C1 segment of cervical spinal cord (tissue), 14 donors: ENCODE data around the gene RHEBL1.

Experiments used
- DNase-seq, 14 donors: peaks; one replicate each; lab custom pipeline; 2025; lab: John Stamatoyannopoulos, UW

The RHEBL1 gene, protein sequence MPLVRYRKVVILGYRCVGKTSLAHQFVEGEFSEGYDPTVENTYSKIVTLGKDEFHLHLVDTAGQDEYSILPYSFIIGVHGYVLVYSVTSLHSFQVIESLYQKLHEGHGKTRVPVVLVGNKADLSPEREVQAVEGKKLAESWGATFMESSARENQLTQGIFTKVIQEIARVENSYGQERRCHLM

DNA sequence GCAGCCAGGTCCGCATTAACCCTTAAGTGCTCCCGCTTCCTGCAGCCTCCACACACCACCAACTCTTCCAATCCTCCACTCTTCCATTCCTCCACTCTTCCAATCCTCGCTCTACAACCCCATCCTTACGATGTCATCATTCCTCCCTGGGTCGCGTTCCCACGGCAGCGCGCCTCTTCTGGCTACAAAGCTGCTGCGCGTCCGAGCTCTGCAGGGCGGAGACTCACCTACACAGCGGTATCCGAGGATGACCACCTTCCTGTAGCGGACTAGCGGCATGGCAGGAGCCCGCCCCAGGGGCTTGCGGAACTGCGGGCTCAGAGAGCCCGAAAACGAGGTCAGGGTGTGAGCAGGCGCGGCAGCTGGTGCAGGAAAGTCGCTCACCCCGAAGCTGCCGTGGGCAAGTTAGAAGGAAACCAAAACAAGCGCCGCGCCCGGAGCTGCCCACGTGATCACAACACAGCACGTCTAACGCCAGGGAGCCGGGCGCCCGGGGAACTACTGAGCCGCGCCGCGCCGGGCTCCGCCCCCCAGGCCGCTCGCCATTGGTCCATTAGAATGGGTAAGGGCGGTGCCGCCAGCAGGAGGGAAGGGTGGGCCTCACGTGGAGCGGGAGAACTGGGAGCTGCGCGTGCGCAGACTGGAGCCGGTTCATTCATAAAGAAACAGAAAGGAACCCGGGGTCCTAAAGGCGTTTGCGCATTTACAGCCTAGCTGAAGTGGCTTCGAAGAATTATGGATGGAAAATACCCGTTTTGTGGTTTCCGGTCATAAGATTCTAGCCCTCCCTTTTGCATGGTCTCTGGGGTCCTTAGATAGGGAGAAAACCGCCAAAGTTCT, at the start of gene RHEBL1:
Gene RHEBL1 (minus strand): TSS at position 473 of the 840 bp plus-strand sequence. CDS start 194 bp downstream, at position 279.
- DNase-seq: peak; percentile 51 to 98 (median 93)

DNA sequence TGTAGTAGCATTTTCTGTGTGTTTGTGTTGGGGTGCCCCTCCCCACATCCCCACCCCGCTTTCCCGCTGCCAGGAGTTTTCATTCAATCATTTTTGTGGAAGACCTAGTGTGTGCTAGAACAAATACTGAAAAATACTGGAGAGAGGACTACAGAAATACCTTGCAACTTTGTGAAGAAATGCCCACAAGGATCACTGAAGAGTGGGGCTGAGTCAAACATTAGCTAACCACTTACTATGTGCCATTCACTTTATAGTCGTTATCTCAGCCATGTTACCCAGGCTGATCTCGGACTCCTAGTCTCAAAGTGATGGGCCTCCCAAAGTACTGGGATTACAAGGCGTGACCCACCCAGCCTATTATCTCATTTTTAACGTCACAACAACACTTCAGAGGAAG, 41.4 kb upstream of the RHEBL1 start:
- no peak for DNase-seq

DNA sequence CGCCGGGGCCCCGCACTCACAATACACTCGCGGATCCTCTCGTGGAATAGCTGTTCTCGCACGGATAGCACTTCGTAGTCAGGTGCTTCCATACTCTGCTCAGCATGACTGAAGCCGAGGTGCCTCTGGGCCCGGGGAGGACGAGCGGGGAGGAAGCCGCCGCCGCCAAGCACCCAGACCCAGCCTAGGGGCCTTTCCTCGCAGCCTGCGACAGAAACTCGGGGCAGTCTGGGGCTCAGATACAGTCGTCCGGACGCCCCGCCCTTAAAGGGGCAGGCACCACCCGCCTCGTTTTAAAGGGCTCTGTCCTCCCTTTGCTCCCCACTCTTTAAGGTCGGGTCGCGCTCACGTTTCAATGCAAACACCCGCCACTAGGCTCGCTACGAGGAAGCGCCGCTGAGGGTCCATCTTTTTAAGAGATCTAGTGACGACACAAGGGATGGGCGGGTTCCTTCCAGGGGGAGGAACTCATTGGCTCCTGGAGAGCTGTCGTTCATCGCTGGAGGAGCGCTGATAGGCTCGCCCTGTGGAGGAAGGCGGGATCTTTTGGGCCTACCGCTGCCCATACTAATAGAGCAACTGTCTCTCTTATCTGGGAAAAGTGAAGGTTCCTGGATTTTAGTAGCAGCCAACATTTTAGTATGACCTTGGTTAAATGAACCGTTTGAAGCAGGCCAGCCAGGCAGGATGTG, 40.8 kb upstream of the RHEBL1 start, which contains the start of gene LMBR1L:
Gene LMBR1L (minus strand): TSS at position 384 of the 692 bp plus-strand sequence. CDS start 292 bp downstream, at position 92.
- peak; percentile 48 to 97 (median 88) for DNase-seq

DNA sequence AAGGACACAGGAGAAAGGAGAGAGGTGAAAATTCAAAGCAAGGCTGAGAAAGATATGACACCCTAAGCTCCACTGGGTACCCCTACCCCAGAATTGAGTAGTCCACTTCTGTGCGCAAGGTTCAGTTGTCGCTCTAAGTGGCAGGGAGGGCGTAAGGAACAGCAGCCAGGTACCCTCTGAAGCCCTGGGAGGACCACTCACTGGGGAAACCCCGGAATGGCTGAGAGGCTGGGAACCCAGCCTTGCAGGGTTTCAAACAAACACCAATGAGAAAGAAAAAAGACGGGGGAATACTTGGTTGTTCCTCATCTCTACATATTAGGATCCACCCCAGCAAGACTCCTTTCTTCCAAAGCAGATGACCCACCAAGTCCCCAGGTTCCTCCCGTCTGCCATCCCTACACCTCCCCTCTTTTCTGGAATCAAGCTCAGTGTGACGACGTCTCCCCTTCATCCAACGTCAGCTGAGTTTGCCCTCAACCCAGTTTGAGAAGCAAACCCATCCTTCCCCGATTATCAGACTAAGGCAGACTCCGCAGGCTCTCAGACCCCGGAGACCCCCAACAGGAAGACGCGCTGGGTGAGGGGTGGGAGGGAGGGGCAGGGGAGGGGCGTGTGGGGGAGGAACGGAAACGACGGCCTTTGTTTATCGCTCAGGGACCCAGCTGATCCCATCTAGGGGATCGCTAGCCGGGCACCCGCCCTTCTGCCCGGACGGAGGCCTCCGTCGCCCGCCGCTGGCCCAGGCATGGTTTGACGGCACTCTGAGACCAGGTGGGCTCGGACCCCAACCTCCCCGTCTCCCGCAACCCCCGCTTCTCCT, 40.1 kb upstream of the RHEBL1 start:
- DNase-seq: peak in 5 of 14 donors; percentile 49 to 67 (median 57)

DNA sequence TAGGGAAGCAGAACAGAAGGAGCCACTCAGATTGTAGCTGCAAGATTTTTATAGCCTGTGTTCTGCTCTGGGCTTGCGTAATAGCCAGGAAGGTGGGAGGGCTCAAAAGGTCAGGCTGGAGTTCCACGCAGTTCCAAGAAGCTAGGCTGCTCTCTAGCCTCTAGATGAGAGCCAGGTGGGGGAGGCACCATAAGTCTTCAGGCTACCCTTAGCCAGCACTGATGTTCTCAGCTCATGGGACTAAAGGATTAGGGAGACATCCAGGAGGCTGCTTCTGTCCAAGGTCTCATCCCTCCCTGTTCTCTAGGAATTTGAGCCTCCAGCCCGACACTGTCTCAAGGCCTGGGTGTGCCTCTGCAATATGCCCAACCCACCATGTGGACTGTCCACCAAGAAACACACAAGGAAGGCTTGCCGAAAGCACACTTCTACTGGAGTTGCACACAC, 39.2 kb upstream of the RHEBL1 start:
- DNase-seq: peak in 2 of 14 donors; percentile 6 to 23

DNA sequence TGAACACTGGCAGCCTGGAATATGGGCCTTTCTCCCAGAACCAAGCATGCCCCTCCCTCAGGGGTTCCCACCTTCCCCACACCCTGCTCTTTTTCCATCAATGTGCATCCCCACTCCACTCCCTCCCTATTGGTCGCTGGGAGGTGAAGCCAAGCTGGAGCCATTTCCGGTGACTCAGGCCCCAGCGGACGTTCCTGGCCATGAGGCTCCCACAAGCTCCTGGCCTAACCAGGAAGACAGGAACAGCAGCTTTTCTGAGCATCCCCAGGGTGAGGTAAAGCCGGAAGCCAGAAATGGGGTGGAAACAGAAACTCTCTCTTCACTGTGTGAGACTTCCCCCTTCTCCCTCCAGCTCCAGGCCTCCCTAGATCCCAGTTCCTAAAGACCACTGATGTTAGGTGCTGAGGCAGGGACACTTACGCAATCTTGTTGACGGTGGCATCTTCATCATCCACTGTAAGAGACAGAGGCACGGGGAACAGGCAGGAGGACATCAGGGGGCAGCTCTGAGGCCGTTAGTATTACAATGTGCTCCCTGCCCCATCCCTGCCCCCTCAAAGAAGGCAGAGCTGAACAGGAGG, 35.8 kb upstream of the RHEBL1 start:
- DNase-seq: peak in 1 of 14 donors; percentile 8

DNA sequence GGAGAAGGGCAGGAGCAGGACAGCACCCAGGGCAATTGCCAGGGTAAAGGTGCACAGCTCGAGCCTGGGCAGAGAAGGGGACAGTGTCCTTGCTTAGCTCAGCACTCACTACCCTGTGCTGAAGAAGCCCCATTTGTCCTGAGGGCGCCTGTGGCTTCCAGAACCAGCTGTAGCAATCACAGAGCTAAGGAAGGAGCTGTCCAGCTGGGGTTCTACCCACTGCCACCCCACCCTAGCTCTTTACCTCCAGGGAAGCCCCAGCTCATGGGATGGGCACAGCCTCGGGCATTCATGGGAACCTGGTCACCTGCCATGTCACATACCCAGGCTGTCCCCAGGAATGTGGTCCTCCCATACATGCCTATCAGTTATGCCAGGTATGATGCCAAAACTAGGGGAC, 35.0 kb upstream of the RHEBL1 start:
- no peak for DNase-seq

DNA sequence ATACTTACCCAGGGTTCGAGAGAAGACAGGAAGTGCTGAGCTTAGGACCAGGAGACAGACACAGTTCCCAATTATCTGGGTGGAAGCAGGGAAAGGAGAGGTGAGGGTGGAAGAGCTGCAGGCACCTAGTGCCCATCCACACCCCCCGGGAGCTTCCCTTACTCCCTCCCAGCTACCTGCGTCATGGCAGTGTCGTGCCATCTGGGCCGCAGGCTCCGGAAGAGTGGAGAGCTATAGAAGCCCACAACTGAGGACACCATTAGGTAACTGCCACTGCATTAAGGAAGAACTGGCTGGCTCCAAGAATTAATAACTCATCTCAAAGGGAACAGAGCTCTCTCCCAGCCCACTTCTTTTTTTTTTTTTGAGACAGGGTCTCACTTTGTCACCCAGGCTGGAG, 30.6 kb upstream of the RHEBL1 start:
- no peak for DNase-seq

DNA sequence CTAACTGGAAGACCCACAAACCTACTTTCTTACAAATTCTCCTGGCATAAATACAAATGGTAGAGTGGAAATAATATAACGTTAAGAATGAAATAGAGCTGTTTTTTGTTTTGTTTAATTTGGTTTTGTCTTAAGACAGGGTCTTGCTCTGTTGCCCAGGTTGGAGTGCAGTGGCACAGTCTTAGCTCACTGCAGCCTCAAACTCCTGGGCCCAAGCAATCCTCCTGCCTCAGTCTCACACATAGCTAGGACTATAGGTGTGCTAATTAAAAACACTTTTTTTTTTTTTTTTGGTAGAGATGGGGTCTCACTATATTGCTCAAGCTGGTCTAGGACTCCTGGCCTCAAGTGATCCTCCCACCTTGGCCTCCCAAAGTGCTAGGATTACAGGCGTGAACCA, 28.9 kb upstream of the RHEBL1 start:
- DNase-seq: no peak

DNA sequence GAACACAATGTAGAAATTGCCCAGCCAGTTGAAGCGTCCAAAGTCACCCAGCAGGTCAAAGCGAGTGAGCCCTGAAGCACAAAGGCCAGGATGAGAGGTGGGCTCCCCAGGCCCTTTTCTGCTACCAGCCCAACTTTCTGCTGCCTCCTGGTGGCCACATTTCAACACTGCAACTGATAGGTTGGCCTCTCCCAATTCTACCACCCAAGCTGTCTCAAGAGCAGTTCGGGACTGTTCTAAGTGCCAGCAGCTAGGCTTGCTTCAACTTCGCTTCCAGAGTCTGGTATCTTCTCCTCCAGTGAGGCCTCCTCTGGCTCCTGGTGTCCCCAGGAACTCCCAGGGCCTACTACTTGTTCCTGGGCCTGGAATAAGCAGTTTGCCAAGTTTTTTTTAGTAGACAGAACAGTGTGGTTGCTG, 28.3 kb upstream of the RHEBL1 start:
- DNase-seq: peak in 8 of 14 donors; percentile 6 to 49 (median 20)

DNA sequence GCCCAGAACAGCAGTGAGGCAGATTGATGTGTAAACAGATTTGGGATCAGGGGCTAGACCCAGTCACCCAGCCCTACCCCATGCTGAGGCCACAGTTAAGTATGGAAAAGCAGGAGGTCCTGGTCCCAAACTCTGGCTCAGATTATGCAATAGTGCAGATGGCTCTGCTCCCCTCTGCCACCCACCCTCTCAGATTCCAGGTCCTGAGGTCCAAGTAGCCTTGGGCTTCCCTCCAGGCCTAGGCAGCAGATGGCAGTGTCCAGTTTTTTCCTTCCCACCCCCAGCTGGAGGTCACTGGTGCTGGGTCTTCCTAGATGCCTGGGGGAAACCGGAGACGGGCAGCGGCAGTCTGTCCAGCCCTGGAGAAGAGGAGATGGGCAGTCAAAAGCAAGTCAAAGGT, 27.6 kb upstream of the RHEBL1 start:
- DNase-seq: peak in 1 of 14 donors; percentile 19

DNA sequence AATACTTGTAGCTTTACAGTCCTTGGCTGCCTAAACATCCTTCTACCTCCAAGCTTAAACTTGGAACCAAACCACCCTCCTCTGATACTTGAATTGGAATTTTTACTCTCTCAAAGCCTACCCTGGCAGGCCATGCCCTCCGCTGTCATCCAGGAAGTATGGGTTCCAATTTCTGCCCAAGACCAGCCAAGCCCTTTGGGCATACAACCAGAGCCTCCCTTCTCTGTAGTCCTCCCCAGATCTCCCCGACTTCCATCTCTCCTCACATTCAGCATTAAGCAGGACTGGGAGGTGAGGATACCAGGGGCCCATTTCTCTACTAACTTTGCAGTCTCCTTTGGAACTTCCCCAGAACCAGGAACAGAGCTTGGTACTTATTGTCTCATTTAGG, 25.2 kb upstream of the RHEBL1 start:
- no peak for DNase-seq

DNA sequence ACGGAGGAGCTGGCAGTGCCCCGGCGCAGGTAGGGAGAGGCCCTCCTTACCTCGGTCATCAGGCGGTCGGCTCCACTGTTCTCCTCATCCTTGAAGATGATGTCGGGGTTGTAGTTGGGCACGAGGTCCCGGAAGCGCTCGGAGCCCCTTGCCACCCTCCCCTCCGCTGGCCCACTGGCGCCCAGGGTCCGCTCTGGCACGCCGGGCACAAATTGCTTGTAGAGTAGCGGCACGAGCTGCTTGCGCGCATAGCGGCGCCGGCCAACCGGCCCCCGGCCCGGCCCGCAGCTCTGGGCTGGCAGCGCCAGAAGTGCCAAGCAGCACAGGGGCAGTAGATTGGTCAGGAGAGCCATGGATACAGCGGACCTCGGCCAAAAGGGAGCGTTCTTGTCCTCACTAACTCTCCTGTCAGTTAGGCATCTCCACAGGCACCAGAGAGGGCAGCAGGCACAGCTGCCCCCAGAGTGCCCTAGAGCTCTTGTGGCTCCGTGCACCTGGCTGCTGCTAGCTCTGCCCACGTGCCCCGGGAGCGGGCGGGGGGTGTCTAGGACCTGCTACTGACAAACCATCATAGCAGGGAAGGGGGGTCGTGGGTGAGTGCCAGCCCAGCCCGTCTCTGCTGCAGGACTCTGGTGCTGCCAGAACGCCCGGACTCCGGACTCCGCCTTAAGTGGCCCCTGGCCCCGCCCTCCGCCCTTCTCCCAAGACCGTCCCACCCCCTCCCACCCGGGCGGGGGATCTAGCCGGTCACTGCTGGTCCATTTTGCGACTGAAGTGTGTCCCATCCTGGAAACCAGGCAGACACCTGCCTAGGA, 24.6 kb upstream of the RHEBL1 start, which contains the start of gene DHH:
Gene DHH (minus strand): TSS at position 642 of the 815 bp plus-strand sequence. CDS start 289 bp downstream, at position 353.
- DNase-seq: peak in 4 of 14 donors; percentile 13 to 39 (median 26)

DNA sequence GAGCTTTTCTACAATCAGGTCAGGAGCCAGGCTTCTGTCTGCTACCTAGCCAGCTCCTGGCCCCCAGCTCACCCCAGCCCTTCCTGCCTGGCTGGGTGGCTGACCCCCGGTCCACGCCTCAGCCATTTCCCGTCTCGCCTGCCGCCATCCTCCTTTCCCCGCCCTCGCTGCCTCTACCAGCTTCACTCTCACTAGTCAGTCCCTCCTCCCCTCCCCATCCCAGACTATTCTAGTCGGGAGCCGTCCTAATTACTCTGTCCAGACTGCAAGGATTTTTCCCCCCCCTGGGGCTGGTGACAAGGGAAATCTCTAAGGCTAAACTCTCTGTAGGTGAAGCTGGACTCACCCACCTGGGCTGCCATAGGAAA, 24.0 kb upstream of the RHEBL1 start:
- peak in 1 of 14 donors; percentile 10 for DNase-seq

DNA sequence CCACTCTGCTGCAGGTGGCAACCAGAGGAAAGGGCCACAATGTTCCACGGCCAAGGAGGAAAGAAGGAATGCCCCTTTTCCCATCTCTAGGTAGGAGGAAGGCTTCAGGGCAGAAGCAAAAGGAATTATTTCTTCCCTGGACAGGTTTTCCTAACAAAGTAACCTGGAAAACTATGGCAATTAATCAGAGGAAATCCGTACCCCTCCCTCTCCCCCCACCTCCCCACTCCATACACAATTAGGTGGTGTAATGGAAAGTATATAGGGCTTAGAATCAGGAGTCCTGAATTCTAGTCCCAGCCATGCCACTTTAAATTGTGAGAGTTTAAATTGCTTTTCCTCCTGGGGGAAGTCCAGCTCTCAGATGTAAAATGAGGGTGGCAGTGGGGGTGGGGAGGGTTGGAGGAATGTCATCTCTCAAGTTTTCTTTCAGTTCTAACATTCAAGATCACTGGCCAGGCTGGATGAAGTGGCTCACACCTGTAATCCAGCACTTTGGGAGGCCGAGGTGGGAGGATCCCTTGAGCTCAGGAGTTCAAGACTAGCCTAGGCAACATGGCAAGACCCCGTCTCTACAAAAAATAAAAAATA, 23.1 kb upstream of the RHEBL1 start:
- no peak for DNase-seq

DNA sequence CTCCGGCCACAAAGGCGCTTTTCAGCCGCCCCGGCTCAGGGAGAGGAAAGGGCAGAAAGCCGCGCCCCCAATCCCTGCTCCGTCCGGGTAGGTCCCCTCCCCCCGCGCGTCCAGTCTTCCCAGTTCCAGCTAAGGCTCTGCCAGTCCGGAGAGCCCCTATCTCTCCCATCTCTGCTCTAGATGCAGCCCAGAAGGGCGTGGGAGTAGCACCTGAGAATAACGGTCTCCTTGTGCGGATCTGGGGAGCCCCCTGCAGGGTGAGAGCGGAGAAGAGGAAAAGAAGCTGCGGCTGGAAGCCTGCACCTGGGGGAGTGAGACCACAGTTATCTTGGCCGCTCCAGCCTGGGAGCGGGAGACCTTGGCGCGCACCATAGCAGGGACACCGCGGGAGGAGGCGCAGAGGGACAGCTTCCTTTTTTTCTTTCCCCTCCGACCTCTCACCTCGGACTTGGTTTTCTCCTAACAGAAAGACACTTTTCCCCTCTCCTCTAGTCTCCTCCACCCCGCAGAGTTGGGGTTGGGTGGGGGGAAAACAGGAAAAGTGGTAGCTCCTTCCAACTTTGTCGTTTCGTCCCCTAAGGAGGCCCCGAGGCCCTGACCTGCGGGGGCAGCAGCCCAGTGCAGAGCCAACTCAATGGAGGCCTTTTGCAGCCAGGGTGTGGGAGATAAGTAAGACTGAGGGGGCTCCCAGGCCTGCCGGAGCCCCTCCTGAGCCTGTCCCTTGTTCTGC, 22.5 kb upstream of the RHEBL1 start:
- peak in 5 of 14 donors; percentile 21 to 60 (median 44) for DNase-seq

DNA sequence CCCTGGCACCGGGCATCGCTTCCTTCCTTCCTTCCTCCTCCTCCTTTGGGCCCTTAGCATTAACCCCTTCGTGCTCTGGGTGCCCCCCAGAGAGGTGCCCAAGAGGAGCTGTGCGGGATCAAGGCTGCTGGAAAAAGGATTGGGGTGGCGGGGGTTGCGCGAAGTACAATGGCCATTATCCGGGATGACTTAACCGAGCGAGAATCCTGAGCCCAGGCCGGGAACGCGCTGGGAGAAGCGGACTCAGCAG, 22.0 kb upstream of the RHEBL1 start:
- no peak for DNase-seq

DNA sequence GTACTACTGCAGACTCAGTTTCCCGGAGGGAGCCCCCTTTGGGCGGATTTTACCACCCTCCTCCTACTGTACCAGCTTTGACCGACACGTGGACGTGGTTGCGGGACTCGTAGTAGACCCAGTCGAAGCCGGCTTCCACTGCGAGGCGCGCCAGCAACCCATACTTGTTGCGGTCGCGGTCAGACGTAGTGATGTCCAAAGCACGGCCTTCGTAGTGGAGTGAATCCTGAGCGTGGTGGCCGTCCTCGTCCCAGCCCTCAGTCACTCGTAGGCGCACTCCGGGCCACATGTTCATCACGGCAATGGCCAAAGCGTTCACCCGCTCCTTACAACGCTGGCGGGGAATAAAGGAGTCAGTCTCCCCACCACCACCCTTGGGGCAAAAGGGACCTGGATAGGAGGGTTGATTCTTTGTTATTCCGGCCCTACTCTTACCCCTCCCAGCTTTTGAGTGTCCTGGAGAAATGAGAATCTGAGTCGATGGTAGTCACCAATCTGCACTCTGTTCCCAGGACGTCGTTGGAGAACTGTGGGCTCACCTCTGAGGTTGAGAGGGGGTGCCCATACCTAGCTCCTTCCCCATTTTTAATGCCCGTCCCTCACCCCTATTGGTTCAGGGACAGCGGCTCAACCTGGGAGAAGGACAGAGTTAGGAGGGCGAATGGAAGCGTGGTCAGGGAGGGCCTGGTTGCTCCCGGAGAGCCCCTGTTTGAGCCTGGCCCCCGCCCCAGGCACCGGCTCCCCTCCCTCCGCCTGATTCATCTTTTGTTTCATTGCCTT, 21.5 kb upstream of the RHEBL1 start:
- no peak for DNase-seq
